ENCODE results near the gene XYLT1. TPM values are rescaled to one million over a fixed set of nuclear protein-coding genes. Genes with fewer than 3 reads are reported as not detected.

XYLT1 gene
- total RNA-seq, 3 donors from 2014 or later, result 1.9 to 3.1 (median 2.3) TPM

DNA sequence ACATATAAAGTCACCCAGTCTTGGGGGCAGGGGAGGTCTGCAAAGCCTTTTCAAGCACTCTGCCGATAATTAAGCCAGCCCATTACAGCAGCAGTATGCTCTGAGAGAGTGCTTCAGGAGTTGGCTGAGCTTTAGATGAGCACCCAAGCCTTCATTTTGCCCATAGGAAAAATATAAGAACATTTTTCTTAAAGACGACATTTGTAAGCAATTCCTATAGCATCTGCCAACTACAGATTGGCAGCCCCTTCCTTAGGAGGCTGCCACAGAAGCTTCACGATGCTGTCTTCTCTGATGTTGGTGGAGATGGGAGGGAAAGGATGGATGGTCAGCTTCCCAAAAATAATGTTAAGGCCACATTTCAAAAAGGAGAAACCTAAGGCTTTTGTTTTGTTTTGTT lies 367.5 kb downstream of the XYLT1 start:
- peaks cover 3% of the 10 kb centered on the region for H3K36me3 Mint-ChIP-seq (ENCODE audit: insufficient read depth)
- no peak for DNase-seq
- H3K9me3 Mint-ChIP-seq, result peaks cover 4% of the 10 kb centered on the region
- H3K4me3 Mint-ChIP-seq, result no peak overlapping the region
- no peak for ATAC-seq
- H3K27me3 Mint-ChIP-seq (ENCODE audit: low read depth), result no peaks in the 10 kb centered on the region
- H3K4me1 Mint-ChIP-seq (ENCODE audit: low read depth), result peaks cover 14% of the 10 kb centered on the region

DNA sequence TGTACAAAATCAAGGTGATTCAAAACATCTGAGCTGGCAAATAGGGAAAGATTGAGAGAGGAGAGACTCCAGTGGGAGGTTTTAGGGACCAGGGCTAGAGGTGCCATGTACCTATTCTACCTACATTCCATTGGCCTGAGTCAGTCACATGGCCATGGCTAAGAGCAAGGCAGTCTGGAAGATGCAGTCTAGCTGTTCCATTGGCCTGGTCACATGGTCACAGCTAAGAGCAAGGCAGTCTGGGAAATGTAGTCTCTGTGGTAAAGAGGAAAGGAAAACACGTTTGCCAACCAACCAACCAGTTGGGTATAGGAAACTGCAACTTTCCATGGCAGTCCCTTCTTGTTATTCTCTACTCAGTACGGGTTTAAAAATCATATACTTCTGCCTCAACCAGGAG lies 369.1 kb downstream of the XYLT1 start:
- ATAC-seq (peak in 1 of 2 donors; percentile 34), DNase-seq (no peak)
- Mint-ChIP-seq H3K27me3 (ENCODE audit: low read depth) (no peaks in the 10 kb centered on the region), H3K9me3 (peaks cover 4% of the 10 kb centered on the region), H3K4me3 (no peak overlapping the region), H3K36me3 (ENCODE audit: insufficient read depth) (peaks cover 2% of the 10 kb centered on the region), H3K4me1 (ENCODE audit: low read depth) (peaks cover 14% of the 10 kb centered on the region)

DNA sequence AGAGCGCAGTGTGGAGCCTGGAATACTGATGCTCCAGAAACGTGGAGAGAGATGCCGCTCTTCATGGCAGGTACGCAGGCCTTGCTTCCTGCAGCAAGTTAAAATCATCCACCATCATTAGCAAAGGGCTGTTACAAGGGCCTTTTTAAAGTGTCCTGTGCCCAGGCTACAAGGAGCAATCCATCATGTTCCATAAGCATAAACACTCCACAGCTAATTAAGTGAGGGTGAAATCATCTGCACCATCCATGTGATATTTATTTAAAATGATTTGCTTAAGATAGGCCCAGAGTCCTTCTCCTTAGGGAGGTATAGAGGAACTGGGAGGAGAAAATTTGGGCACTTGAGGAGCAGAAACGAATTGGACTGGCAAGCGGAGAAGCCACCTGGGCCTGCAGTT lies 372.1 kb downstream of the XYLT1 start:
- Mint-ChIP-seq H3K9me3 (peaks cover 4% of the 10 kb centered on the region), H3K36me3 (ENCODE audit: insufficient read depth) (peaks cover 2% of the 10 kb centered on the region), H3K4me1 (ENCODE audit: low read depth) (peaks cover 2% of the 10 kb centered on the region), H3K4me3 (no peak overlapping the region), H3K27me3 (ENCODE audit: low read depth) (no peaks in the 10 kb centered on the region)
- no peak for DNase-seq
- no peak for ATAC-seq

DNA sequence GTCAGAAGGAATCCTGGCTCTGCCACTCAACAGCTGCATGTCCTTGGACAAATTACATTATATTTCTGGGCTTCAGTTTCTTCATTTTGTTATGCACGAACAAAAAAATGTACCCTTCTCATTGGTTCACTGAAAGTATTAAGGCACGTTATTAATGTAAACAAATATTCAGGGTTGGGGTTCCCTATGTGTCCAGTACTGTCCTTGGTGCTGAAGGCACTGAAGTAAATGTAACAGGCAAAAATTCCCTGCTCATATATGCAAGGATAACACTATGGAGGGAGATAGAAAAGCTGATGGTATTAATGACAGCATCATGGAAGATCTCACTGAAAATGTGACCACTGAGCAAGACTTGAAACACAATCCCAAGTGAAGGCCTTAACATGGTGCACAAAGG lies 386.6 kb downstream of the XYLT1 start:
- H3K36me3 Mint-ChIP-seq (ENCODE audit: insufficient read depth), result peaks cover 2% of the 10 kb centered on the region
- no peaks in the 10 kb centered on the region for H3K4me1 Mint-ChIP-seq (ENCODE audit: low read depth)
- no peaks in the 10 kb centered on the region for H3K9me3 Mint-ChIP-seq
- DNase-seq (no peak), ATAC-seq (no peak)
- no peak overlapping the region for H3K4me3 Mint-ChIP-seq
- no peaks in the 10 kb centered on the region for H3K27me3 Mint-ChIP-seq (ENCODE audit: low read depth)

DNA sequence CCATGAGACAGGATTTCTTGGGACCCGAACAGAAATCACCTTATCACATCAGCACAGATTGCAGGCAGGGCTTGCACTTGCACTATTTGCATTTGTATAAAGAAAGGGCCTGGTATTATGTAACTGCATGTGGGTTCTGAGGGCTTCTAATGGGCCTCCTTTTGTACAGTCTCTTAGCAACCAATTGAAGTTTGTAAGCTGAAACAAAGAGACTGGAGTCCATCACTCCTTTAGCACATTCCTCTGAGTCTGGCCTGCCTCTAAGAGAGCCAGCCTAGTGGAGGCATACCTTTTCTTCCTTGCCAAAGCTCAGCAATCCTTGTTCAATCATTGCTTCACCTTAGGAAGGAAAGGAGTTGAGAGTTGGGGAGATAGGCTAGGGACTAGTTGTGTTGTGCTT lies 387.1 kb downstream of the XYLT1 start:
- no peaks in the 10 kb centered on the region for H3K27me3 Mint-ChIP-seq (ENCODE audit: low read depth)
- no peak for ATAC-seq
- H3K4me3 Mint-ChIP-seq, result no peak overlapping the region
- peaks cover 2% of the 10 kb centered on the region for H3K36me3 Mint-ChIP-seq (ENCODE audit: insufficient read depth)
- no peaks in the 10 kb centered on the region for H3K9me3 Mint-ChIP-seq
- no peaks in the 10 kb centered on the region for H3K4me1 Mint-ChIP-seq (ENCODE audit: low read depth)
- DNase-seq, result no peak

DNA sequence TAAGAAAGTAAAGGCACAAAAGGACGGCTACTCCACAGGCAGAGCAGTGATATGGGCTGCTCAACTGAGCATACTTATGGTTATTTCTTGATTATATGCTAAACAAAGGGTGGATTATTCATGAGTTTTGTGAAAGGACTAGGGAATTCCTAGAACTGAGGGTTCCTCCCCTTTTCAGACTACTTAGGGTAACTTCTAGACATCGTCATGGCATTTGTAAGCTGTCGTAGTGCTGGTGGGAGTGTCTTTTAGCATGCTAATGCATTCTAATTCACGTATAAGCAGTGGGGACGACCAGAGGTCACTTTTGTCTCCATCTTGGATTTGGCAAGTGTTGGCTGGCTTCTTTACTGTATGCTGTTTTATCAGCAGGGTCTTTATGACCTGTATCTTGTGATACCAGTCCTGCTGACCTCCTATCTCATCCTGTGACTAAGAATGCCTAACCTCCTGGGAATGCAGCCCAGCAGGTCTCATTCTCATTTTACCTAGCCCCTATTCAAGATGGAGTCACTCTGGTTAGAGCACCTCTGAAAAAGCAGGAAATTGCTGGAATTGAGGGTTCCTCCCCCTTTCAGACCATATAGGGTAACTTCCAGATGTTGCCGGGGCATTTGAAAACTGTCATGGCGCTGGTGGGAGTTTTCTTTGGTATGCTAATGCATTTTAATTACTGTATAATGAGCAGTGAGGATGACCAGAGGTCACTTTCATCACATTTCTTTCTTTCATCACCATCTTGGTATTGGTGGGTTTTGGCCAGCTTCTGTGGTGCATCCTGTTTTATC lies 388.5 kb downstream of the XYLT1 start:
- ATAC-seq, result no peak
- H3K27me3 Mint-ChIP-seq (ENCODE audit: low read depth), result no peaks in the 10 kb centered on the region
- no peak for DNase-seq
- H3K4me1 Mint-ChIP-seq (ENCODE audit: low read depth), result no peaks in the 10 kb centered on the region
- peaks cover 2% of the 10 kb centered on the region for H3K36me3 Mint-ChIP-seq (ENCODE audit: insufficient read depth)
- H3K9me3 Mint-ChIP-seq, result no peaks in the 10 kb centered on the region
- H3K4me3 Mint-ChIP-seq, result no peak overlapping the region

DNA sequence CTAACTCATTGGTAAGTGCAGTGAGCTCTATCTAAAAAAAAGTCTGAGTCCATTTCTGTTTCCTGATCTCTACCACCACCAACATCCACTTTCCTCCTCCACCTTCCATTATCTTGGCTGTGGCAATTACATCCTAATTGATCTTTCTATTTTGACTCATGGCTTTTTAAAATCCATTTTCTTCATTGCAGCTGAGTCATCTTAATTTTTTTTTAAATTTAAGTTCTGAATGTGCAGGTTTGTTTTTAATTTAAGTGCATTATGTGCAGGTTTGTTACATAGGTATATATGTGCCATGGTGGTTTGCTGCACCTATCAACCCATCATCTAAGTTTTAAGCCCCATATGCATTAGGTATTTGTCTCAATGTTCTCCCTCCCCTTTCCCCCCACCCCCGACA lies 390.7 kb downstream of the XYLT1 start:
- no peak for ATAC-seq
- H3K9me3 Mint-ChIP-seq, result no peaks in the 10 kb centered on the region
- H3K36me3 Mint-ChIP-seq (ENCODE audit: insufficient read depth), result no peaks in the 10 kb centered on the region
- H3K4me1 Mint-ChIP-seq (ENCODE audit: low read depth), result no peaks in the 10 kb centered on the region
- DNase-seq, result no peak
- H3K4me3 Mint-ChIP-seq, result no peak overlapping the region
- no peaks in the 10 kb centered on the region for H3K27me3 Mint-ChIP-seq (ENCODE audit: low read depth)

DNA sequence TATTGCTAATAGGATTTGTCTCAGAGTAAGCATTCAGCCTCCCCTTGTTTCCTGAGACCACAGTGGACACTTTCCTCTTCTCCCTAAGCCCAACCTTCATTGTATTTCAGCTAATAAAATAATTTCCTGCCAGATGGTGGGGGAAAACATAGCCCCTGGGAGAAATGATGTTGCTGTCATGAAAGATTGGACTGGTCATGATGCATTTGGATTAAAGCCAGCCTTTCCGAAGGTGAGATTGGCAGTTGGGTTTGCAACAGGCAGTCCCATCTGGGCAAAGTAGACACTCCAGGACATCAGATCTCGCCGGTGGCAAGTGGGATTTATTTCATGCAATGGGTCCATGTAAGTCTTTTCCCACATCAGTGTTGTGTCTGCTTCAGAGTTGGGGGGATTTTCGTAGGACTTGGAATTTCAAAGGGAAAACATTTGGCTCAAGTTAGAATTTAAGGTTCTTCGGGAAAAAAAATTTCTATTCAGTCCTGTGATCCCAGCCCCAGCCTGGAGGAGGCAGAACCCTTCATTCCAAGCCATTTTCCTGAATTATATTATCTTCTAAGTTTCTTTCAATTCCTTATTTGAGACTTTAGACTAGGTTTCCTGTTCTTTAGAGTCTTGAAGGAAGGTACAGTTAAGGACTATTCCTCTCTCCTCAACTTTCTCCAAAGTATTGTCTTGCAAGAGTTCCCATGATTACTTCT lies 391.7 kb downstream of the XYLT1 start:
- no peaks in the 10 kb centered on the region for H3K36me3 Mint-ChIP-seq (ENCODE audit: insufficient read depth)
- no peaks in the 10 kb centered on the region for H3K27me3 Mint-ChIP-seq (ENCODE audit: low read depth)
- H3K4me1 Mint-ChIP-seq (ENCODE audit: low read depth), result no peaks in the 10 kb centered on the region
- DNase-seq (no peak), ATAC-seq (no peak)
- no peak overlapping the region for H3K4me3 Mint-ChIP-seq
- no peaks in the 10 kb centered on the region for H3K9me3 Mint-ChIP-seq

DNA sequence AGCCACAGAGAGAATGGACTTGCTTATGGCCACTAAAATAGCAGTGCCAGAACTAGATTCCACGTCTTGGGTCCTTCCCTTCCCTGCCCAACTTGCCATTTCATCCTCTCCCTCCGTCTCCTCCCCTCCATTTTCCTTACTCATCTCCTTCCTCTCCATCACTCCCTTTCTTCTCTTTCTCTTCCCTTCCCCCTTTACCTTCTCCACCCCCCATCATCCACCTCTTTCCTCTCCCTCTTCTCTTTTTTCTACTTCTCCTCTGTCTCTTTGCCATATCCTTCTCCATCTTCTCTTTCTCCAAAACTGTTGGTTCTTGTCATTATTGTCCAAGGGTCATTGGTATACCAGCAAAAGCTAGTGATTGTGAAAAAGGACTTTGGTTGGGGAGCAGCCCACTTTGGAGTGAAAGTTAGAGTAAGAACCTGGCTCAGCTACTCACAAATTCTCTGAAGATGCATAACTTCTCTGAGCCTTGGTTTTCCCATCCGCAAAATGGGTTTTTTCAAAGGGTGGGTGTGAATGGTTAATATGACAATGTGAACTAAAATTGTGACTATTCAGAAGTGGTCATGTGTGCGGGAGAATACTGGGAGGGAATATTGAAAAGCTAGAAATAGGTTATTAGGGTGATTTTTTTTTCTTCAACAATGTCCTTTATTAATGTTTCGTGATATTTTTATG lies 393.8 kb downstream of the XYLT1 start:
- peaks cover 8% of the 10 kb centered on the region for H3K4me1 Mint-ChIP-seq (ENCODE audit: low read depth)
- no peak for ATAC-seq
- H3K36me3 Mint-ChIP-seq (ENCODE audit: insufficient read depth), result no peaks in the 10 kb centered on the region
- no peaks in the 10 kb centered on the region for H3K27me3 Mint-ChIP-seq (ENCODE audit: low read depth)
- H3K4me3 Mint-ChIP-seq, result no peak overlapping the region
- H3K9me3 Mint-ChIP-seq, result no peaks in the 10 kb centered on the region
- no peak for DNase-seq

DNA sequence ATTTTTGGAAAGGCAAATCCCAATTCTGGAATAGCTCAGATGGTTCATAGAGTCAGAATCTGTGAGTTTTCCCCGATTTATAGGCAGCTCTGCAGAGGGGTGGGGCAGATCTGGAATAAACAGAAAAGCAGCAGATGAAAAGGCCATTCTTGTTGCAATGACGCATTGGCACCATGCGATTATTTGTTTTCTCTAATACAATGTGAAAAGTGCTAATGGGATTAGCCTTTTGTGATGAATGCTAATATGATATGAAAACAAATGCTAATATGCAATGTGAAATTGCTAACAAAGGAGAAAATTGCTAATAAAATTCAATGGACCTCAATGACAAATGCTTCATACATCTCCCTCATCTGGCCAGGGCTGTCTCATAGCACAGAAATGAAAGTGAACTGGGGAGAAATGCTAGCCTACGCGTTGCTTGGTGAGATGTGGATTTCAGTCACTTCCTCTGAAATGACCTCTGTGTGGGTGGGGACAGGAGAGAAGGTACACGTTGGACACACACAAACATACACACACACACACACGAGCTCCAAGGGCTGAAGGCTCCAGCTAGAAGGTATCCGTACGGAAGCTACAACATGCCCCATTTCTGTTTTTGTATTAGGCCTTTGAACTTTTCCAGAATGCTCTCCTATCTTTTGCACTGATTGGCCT lies 394.5 kb downstream of the XYLT1 start:
- ATAC-seq, result no peak
- Mint-ChIP-seq H3K36me3 (ENCODE audit: insufficient read depth) (no peaks in the 10 kb centered on the region), H3K4me3 (no peak overlapping the region), H3K4me1 (ENCODE audit: low read depth) (peaks cover 10% of the 10 kb centered on the region), H3K9me3 (no peaks in the 10 kb centered on the region), H3K27me3 (ENCODE audit: low read depth) (no peaks in the 10 kb centered on the region)
- DNase-seq, result no peak

DNA sequence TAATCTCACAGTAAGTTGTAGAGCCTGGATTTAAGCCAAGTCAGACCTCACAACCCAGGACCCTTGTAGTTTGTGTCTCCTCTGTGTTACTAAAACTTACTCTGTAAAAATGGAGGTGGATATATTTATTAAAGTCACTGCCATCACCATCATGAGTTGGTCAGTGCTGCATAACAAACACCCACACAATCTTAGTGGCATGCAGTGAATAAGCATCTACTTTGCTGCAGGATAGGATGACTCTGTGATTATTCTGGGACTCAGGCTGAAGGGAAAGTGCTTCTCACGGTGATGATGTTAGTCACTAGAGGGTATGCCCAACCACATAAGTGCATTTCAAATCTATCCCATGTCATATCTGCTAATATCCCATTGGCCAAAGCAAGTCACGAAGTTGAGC lies 398.7 kb downstream of the XYLT1 start:
- Mint-ChIP-seq H3K4me1 (ENCODE audit: low read depth) (peaks cover 30% of the 10 kb centered on the region), H3K27me3 (ENCODE audit: low read depth) (no peaks in the 10 kb centered on the region), H3K36me3 (ENCODE audit: insufficient read depth) (no peaks in the 10 kb centered on the region), H3K4me3 (peak overlapping the region; percentile 37), H3K9me3 (no peaks in the 10 kb centered on the region)
- DNase-seq (no peak), ATAC-seq (peak in 1 of 2 donors; percentile 14)

DNA sequence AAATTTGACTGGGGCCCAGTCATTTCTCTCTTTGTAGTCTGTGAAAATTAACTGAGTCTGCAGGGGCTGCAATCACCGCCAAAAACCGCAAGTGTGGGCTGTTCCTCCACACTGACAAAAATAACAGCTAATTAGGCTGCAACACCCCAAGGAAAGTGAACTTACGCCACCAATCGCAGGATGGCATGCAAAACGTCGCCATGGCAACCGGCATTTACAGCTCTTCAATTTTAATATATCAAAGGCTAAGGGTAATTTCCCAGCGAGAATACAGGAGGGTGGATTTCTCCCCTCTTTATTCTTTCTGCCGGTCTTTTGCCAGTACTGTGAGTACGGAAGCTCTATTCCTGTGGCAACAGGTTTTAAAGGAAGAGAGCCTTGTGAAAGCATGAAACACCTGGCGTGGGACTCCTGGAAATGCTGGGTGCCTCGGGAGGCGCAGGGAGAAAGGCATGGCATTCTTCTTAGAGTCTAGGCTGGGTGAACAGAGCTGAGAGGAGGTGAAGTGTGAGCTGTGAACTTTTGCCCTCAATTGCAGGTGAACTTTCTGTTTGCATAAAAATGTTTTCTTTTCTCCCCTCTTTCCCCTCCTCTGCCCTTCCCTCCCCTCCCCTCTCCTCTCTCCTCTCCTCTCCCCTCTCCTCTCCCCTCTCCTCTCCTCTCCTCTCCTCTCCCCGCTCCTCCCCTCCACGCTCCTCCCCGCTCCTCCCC lies 399.7 kb downstream of the XYLT1 start:
- Mint-ChIP-seq H3K27me3 (ENCODE audit: low read depth) (no peaks in the 10 kb centered on the region), H3K9me3 (no peaks in the 10 kb centered on the region), H3K36me3 (ENCODE audit: insufficient read depth) (no peaks in the 10 kb centered on the region), H3K4me3 (peak overlapping the region; percentile 80), H3K4me1 (ENCODE audit: low read depth) (peaks cover 30% of the 10 kb centered on the region)
- ATAC-seq (peak; percentile 94 to 95), DNase-seq (peak; percentile 81)

DNA sequence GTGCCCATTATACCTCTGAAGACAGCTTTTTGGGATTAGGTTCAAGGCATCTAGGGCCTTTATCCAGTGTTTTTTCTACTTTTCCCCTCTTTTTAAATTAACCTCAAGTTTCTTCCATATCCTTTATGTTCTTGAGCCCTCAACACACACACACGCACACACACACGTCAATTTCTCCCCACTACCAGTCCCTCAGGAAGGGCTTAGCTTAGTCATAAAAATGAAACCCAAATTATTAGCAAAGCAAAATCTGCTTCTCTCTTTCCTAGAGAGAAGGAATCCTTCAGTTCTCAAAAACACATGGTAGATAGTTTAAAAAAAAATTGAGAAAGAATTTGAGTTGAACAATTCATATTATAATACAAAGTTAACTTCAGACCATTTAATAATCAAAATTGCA lies 401.1 kb downstream of the XYLT1 start:
- Mint-ChIP-seq H3K27me3 (ENCODE audit: low read depth) (no peaks in the 10 kb centered on the region), H3K9me3 (no peaks in the 10 kb centered on the region), H3K4me1 (ENCODE audit: low read depth) (peaks cover 30% of the 10 kb centered on the region), H3K36me3 (ENCODE audit: insufficient read depth) (no peaks in the 10 kb centered on the region), H3K4me3 (no peak overlapping the region)
- no peak for ATAC-seq
- DNase-seq, result no peak

DNA sequence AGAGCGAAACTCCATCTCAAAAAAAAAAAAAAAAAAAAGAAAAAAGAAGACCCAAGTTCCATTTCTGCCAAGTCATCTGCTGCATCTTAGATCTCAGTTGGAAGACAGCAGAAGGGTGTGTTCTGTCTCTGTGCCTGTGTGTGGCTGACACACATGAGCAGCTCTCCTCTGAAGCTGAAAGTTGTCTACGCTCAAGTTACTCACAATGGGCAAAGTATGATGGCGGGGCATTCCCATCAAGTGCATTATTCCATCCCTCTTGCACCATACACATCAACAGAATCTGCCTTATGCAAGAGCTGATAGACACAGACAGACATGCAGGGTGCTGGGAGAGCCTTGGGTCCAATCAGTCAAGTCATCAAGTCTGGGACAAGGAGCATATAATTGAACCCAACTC lies 402.2 kb downstream of the XYLT1 start:
- ATAC-seq, result no peak
- no peak for DNase-seq
- Mint-ChIP-seq H3K4me3 (no peak overlapping the region), H3K4me1 (ENCODE audit: low read depth) (peaks cover 30% of the 10 kb centered on the region), H3K9me3 (no peaks in the 10 kb centered on the region), H3K27me3 (ENCODE audit: low read depth) (no peaks in the 10 kb centered on the region), H3K36me3 (ENCODE audit: insufficient read depth) (no peaks in the 10 kb centered on the region)

Data from activated T-cell treated with anti-CD3 and anti-CD28 coated beads, Interleukin-2, amount 50 U/mL, for 4 hours (primary cell).